Heart left ventricle (tissue), 16 donors: ENCODE data around the gene TRIM14. TPM values are rescaled to one million over a fixed set of nuclear protein-coding genes. Genes with fewer than 3 reads are reported as not detected.

Experiments used
- ATAC-seq, 4 donors: fragments of 200-7000 bp; cut with Tn5 transposase; one replicate each; pipeline ENCODE4 v1.9.1; 2020 to 2022; ENCODE audit warnings: moderate library complexity in 4 of 4, mild to moderate bottlenecking in 3 of 4, moderate number of reproducible peaks in 1 of 4
- DNase-seq, 5 donors: peaks; one replicate each; pipeline ENCODE4 v3.0.0-alpha.2; 2020
- H3K27ac ChIP-seq, 12 donors: fragments of 200-600 bp; sonication (generic) in 4 of 12; one replicate each; pipeline versions ENCODE4 v1.5.0 to v1.8.0; 2016 to 2022; ENCODE audit warnings: mild to moderate bottlenecking in 2 of 12
- H3K27me3 ChIP-seq, 9 donors: fragments of 200-600 bp; sonication (generic) in 2 of 9; one replicate each; pipeline versions ENCODE4 v1.5.1 to v1.8.0; 2016 to 2022; ENCODE audit warnings: mild to moderate bottlenecking in 3 of 9
- H3K36me3 ChIP-seq, 9 donors: fragments of 200-600 bp; sonication (generic) in 2 of 9; one replicate each; pipeline versions ENCODE4 v1.5.0 to v1.8.0; 2018 to 2022; ENCODE audit warnings: mild to moderate bottlenecking in 2 of 9
- H3K4me1 ChIP-seq, 12 donors: fragments of 200-600 bp; sonication (generic) in 4 of 12; one replicate each; pipeline versions ENCODE4 v1.5.0 to v1.8.0; 2016 to 2022; ENCODE audit warnings: mild to moderate bottlenecking in 3 of 12
- H3K4me3 ChIP-seq, 12 donors: fragments of 200-600 bp; sonication (generic) in 4 of 12; one replicate each; pipeline versions ENCODE4 v1.5.0 to v1.8.0; 2017 to 2022; ENCODE audit warnings: mild to moderate bottlenecking in 9 of 12, moderate library complexity in 4 of 12
- H3K9me3 ChIP-seq, 12 donors: fragments of 200-600 bp; sonication (generic) in 4 of 12; one replicate each; pipeline versions ENCODE4 v1.5.0 to v1.8.0; 2016 to 2022; ENCODE audit warnings: mild to moderate bottlenecking in 1 of 12
- POLR2A ChIP-seq, 2 donors: fragments of 450-650 bp; IDR thresholded peaks; one replicate each; pipeline ENCODE4 v1.6.1; 2017; ENCODE audit warnings: antibody characterized with exemption in 2 of 2, mild to moderate bottlenecking in 2 of 2, moderate library complexity in 2 of 2
- WGBS, 4 donors: extraction: QIAGEN DNeasy Blood & Tissue Kit in 2 of 4; methylation state at CpG; one replicate each; pipeline versions ENCODE4 v1.1.5 to v1.1.7; 2013 to 2018; 5-methylcytosine and 5-hydroxymethylcytosine counted together
- intact Hi-C, 10 donors: fragments of 100-400 bp; cut with DNase I; formaldehyde crosslinking; loops; one replicate each; pipeline versions ENCODE4 v1.11.1 to v1.14.2; 2022
- polyA plus RNA-seq, 2 donors: library from polyadenylated mRNA; stranded (reverse); fragments of 200-250 nt; gene quantifications; one replicate each; pipeline ENCODE4 v1.2.3, GENCODE V29; 2013
- total RNA-seq, 9 donors: library from RNA; depleted of rRNA in 2 of 9; stranded (reverse); fragments of >200 nt in 2 of 9; fragmentation: NEBNext Ultra II Directional in 3 of 9; extraction: Animal tissue kit (Norgen Biotek cat#: 25700) in 3 of 9; gene quantifications; one replicate each; pipeline versions ENCODE4 v1.1.0 to v1.2.4, GENCODE V29; 2016 to 2023
- TF ChIP-seq, protein P1 (sequence below), 12 donors: fragments of 200-600 bp; sonication (generic) in 4 of 12; IDR thresholded peaks; one replicate each; pipeline versions ENCODE4 v1.5.0 to v1.8.0; 2018 to 2022; ENCODE audit warnings: antibody characterized with exemption in 12 of 12, mild to moderate bottlenecking in 5 of 12
- donor health status: ischemic (EF 13 %, LVEDD 7.1; RV severe dilation, severe dysfunction).
- donor health status: healthy with polysubstance abuse.
- donor health status: DM: no; HTN: yes; CAD: no.
- donor health status: DM: no; HTN: no; CAD: no.
- donor health status: ischemic (EF 25% LVEDD 6.9; RV normal size, moderate dysfunction).
- donor health status: ischemic (EF 25% LVEDD 5.7; RV mildly dilated, moderate dysfunction).
- donor health status: healthy.
- donor health status: DM: yes; HTN: yes; CAD: no.
- donor health status: ischemic (EF 35%, LVEDD 5.7; RV mildly dilated, moderate dysfunction).
- donor health status: nonischemic (EF 11% LVEDD 7.7; RV severe dilation, severe dysfunction).
- donor health status: DM: yes; HTN: yes; CAD: no.
- donor health status: PGD.
- donor health status: ischemic (EF 29% LVEDD 5.4; RV normal size, mild dysfunction).
- donor health status: nonischemic (EF 23%, LVEDD 6.1; RV moderate dilation, normal function).

Gene TRIM14
- total and polyA plus RNA-seq, 11 donors, result 0.89 to 20.8 (median 1.9) TPM

- H3K27ac ChIP-seq, result no peak overlapping the region
- peaks cover 0 to 29% (median 4%) of the 10 kb centered on the region in 12 donors for H3K4me1 ChIP-seq
- intact Hi-C loops, result no loop called here
- DNase-seq (no peak), ATAC-seq (no peak)
- WGBS, 4 donors, result 74 to 86% (median 83%) methylated on average over 3 of the region's 3 CpGs
- TF ChIP-seq, protein P1, sequence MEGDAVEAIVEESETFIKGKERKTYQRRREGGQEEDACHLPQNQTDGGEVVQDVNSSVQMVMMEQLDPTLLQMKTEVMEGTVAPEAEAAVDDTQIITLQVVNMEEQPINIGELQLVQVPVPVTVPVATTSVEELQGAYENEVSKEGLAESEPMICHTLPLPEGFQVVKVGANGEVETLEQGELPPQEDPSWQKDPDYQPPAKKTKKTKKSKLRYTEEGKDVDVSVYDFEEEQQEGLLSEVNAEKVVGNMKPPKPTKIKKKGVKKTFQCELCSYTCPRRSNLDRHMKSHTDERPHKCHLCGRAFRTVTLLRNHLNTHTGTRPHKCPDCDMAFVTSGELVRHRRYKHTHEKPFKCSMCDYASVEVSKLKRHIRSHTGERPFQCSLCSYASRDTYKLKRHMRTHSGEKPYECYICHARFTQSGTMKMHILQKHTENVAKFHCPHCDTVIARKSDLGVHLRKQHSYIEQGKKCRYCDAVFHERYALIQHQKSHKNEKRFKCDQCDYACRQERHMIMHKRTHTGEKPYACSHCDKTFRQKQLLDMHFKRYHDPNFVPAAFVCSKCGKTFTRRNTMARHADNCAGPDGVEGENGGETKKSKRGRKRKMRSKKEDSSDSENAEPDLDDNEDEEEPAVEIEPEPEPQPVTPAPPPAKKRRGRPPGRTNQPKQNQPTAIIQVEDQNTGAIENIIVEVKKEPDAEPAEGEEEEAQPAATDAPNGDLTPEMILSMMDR (IDR thresholded peaks at IDR 0.05), result no peak
- TF ChIP-seq POLR2A (IDR thresholded peaks at IDR 0.05), result no peak
- H3K27me3 ChIP-seq, result peaks cover 0 to 7% (median 0%) of the 10 kb centered on the region in 9 donors
- no peak overlapping the region for H3K4me3 ChIP-seq
- H3K9me3 ChIP-seq, result no peaks in the 10 kb centered on the region
- H3K36me3 ChIP-seq, result peaks cover 0 to 86% (median 38%) of the 10 kb centered on the region in 9 donors
These were observed 34.6 kb downstream of the TRIM14 start for GRCh38 chr9:98084396-98084795.

GRCh38 chr9:98083566-98084183 lies 35.3 kb downstream of the TRIM14 start:
- no peak for DNase-seq
- Histone ChIP-seq H3K27me3 (no peaks in the 10 kb centered on the region), H3K4me1 (peaks cover 0 to 29% (median 4%) of the 10 kb centered on the region in 12 donors), H3K4me3 (no peak overlapping the region), H3K27ac (peak overlapping the region in 1 of 12 donors; percentile 13), H3K9me3 (no peaks in the 10 kb centered on the region), H3K36me3 (peaks cover 0 to 88% (median 44%) of the 10 kb centered on the region in 9 donors)
- intact Hi-C loops, result no loop called here
- 93 to 96% (median 95%) methylated on average over 7 of the region's 7 CpGs for WGBS, 4 donors
- no peak for TF ChIP-seq POLR2A (IDR thresholded peaks at IDR 0.05)
- TF ChIP-seq, protein P1 (IDR thresholded peaks at IDR 0.05), result no peak
- ATAC-seq, result no peak

DNA sequence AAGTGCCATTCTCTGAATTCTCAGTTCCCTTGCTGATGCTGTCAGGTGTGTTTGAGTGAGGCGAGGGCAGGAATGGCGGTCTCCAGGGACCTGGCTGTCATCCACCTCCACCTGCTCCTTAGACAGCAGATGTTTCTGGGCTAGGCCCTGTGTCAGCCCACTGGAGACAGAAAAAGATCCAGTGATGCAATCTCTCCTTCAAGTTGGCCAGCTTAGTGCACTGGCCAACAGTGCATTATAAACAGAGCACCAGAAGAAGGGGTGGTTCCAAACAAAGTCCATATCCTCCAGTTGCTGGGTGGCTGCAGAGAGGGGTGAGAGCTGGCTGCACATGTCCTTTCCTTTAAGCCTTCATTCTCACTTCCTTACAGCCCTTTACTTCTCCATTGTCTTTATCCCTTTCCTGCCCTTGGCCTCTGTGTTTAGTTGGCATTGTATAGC lies 35.9 kb downstream of the TRIM14 start:
- Histone ChIP-seq H3K27me3 (no peaks in the 10 kb centered on the region), H3K4me3 (no peak overlapping the region), H3K27ac (peak overlapping the region in 1 of 12 donors; percentile 20), H3K4me1 (peaks cover 0 to 27% (median 4%) of the 10 kb centered on the region in 12 donors), H3K36me3 (peaks cover 0 to 93% (median 50%) of the 10 kb centered on the region in 9 donors), H3K9me3 (no peaks in the 10 kb centered on the region)
- peak; percentile 21 to 61 (median 48) for ATAC-seq
- WGBS, 4 donors, result 86 to 99% (median 94%) methylated on average over 2 of the region's 2 CpGs
- TF ChIP-seq, protein P1 (IDR thresholded peaks at IDR 0.05), result no peak
- no peak for TF ChIP-seq POLR2A (IDR thresholded peaks at IDR 0.05)
- no peak for DNase-seq
- intact Hi-C loops, result no loop called here

- no peaks in the 10 kb centered on the region for H3K27me3 ChIP-seq
- TF ChIP-seq, protein P1 (IDR thresholded peaks at IDR 0.05), result no peak
- TF ChIP-seq POLR2A (IDR thresholded peaks at IDR 0.05), result no peak
- intact Hi-C loops, result no loop called here
- 74 to 85% (median 82%) methylated on average over 6 of the region's 6 CpGs for WGBS, 4 donors
- no peak overlapping the region for H3K27ac ChIP-seq
- ATAC-seq (peak in 2 of 4 donors; percentile 31 to 55), DNase-seq (peak in 1 of 5 donors; percentile 32)
- H3K4me1 ChIP-seq, result peaks cover 0 to 24% (median 0%) of the 10 kb centered on the region in 12 donors
- peaks cover 0 to 98% (median 59%) of the 10 kb centered on the region in 9 donors for H3K36me3 ChIP-seq
- H3K9me3 ChIP-seq, result no peaks in the 10 kb centered on the region
- H3K4me3 ChIP-seq, result no peak overlapping the region
These were observed 37.4 kb downstream of the TRIM14 start for GRCh38 chr9:98081477-98082219.
